PC-3 (cell line): Measurements from ENCODE around the gene TMEM209. TPM values are rescaled to one million over a fixed set of nuclear protein-coding genes. Genes with fewer than 3 reads are reported as not detected.
"Not testable (repeated sequence)": the region's sequence is repeated elsewhere in the genome, so short reads cannot be mapped to it uniquely, and the experiment has no call there.

ENCODE experiments used
- ATAC-seq: fragments of 200-7000 bp; cut with Tn5 transposase; 2 replicates; pipeline ENCODE4 v1.9.1; 2020; ENCODE audit warnings: mild to moderate bottlenecking, moderate library complexity
- BruUV-seq: library from RNA; stranded (reverse); fragments of 400-500 nt; replicated peaks from 2 replicates; lab custom pipeline; 2021; lab: Mats Ljungman, UMichigan
- CTCF ChIA-PET: fragments of 300-600 bp; sonication (Branson Sonifier 250); formaldehyde crosslinking; loops from one replicate; lab custom pipeline; 2022; ENCODE audit warnings: antibody characterized with exemption; lab: Charles Lee
- POLR2A ChIA-PET: fragments of 300-600 bp; sonication (Branson Sonifier 250); formaldehyde crosslinking; loops from one replicate; lab custom pipeline; 2022; ENCODE audit warnings: antibody characterized with exemption; ENCODE audit not compliant: unreplicated experiment; lab: Charles Lee
- DNase-seq: peaks from one replicate; pipeline ENCODE4 v3.0.0-alpha.2; 2015
- H2AFZ ChIP-seq: fragments of 300-600 bp; sonication (generic); 2 replicates; pipeline ENCODE4 v1.6.0; 2016; ENCODE audit warnings: antibody characterized with exemption, low read length
- H3F3A ChIP-seq: fragments of 300-600 bp; sonication (generic); one replicate; pipeline ENCODE4 v1.6.0; 2017; ENCODE audit warnings: antibody characterized with exemption, low read length, control low read depth, mild to moderate bottlenecking; ENCODE audit not compliant: unreplicated experiment
- H3K27ac ChIP-seq: fragments of 300-600 bp; sonication (generic); 2 replicates; pipeline ENCODE4 v1.5.1; 2016; ENCODE audit warnings: mild to moderate bottlenecking, low read length
- H3K27me3 ChIP-seq: fragments of 300-600 bp; sonication (generic); 2 replicates; pipeline ENCODE4 v1.6.1; 2016; ENCODE audit warnings: low read length, mixed read lengths
- H3K36me3 ChIP-seq: fragments of 300-600 bp; sonication (generic); 2 replicates; pipeline ENCODE4 v1.6.1; 2016; ENCODE audit warnings: low read depth, mixed run types, low read length, mixed read lengths
- H3K4me1 ChIP-seq: fragments of 300-600 bp; sonication (generic); 2 replicates; pipeline ENCODE4 v1.5.1; 2016; ENCODE audit warnings: low read length; ENCODE audit not compliant: insufficient read depth
- H3K4me2 ChIP-seq: fragments of 300-600 bp; sonication (generic); 2 replicates; pipeline ENCODE4 v1.6.0; 2016; ENCODE audit warnings: low read length
- H3K4me3 ChIP-seq: fragments of 300-600 bp; sonication (generic); 2 replicates; pipeline ENCODE4 v1.5.1; 2016; ENCODE audit warnings: mild to moderate bottlenecking, low read length, mixed read lengths
- H3K79me2 ChIP-seq: fragments of 300-600 bp; sonication (generic); 2 replicates; pipeline ENCODE4 v1.6.1; 2017; ENCODE audit warnings: low read length, mixed read lengths
- H3K9ac ChIP-seq: fragments of 300-600 bp; sonication (generic); 2 replicates; pipeline ENCODE4 v1.6.0; 2016; ENCODE audit warnings: mild to moderate bottlenecking, low read length
- H3K9me2 ChIP-seq: fragments of 300-600 bp; sonication (generic); replicated peaks from 2 replicates; pipeline ENCODE4 v1.6.1; 2016; ENCODE audit warnings: mixed run types, low read length, mixed read lengths
- H3K9me3 ChIP-seq: fragments of 300-600 bp; sonication (generic); 2 replicates; pipeline ENCODE4 v1.6.1; 2016; ENCODE audit warnings: low read length, mixed read lengths
- H4K20me1 ChIP-seq: fragments of 300-600 bp; sonication (generic); 2 replicates; pipeline ENCODE4 v1.6.1; 2016; ENCODE audit warnings: low read length, mixed read lengths
- EZH2 ChIP-seq: fragments of 300-600 bp; sonication (generic); IDR thresholded peaks from one replicate; pipeline ENCODE4 v1.6.1; 2017; ENCODE audit warnings: antibody characterized with exemption, mild to moderate bottlenecking, low read length; ENCODE audit not compliant: unreplicated experiment
- EZH2phosphoT487 ChIP-seq: fragments of 300-600 bp; sonication (generic); IDR thresholded peaks from 2 replicates; pipeline ENCODE4 v1.6.1; 2018; ENCODE audit warnings: mild to moderate bottlenecking, antibody characterized with exemption, low read length, borderline replicate concordance
- intact Hi-C: fragments of 100-400 bp; cut with micrococcal nuclease; formaldehyde crosslinking; loops from 2 replicates; pipeline ENCODE4 v1.9.0; 2023
- total RNA-seq: library from RNA; depleted of rRNA; stranded (reverse); fragments of >200 nt; gene quantifications from 2 replicates; pipeline ENCODE4 v1.2.3, GENCODE V29; 2014
- TF ChIP-seq, protein P1 (sequence below): fragments of 300-600 bp; sonication (generic); conservative IDR thresholded peaks from 2 replicates; pipeline ENCODE4 v1.5.1; 2017; ENCODE audit warnings: antibody characterized with exemption, low read depth, mild to moderate bottlenecking, low read length

Gene TMEM209
- total RNA-seq, 1 experiment from 2014 or later = 23.2 TPM

DNA sequence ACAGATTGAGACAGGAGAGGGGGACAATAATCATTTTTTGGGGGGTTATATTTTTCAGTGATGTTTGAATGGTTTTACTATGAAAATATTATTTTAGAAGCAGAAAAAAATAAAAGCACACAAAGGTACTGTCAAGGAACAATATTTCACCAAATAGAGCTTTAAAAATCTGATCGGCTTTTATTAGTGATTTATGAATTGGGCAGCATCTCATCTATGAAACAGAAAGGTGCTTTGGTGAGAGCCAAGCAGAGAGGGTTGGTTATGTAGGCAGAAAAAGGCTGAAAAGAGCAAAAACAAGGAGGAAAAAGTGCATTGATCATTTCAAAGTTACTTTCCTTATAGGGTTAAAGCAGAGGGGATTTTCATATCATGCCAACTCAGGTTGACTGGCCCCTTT is 35.0 kb upstream of the TMEM209 start:
- BruUV-seq = no TSS peak
- Histone ChIP-seq H3K27me3 (no peaks in the 10 kb centered on the region), H3K27ac (no peak overlapping the region), H3F3A (no peaks in the 10 kb centered on the region), H3K4me3 (no peak overlapping the region), H3K4me1 (peaks cover 10% of the 10 kb centered on the region; the same call in 1 of the 2 replicates), H3K9ac (no peak overlapping the region), H3K36me3 (no peaks in the 10 kb centered on the region), H3K9me2 (no peaks in the 10 kb centered on the region), H3K9me3 (no peaks in the 10 kb centered on the region), H3K4me2 (no peak overlapping the region), H4K20me1 (no peaks in the 10 kb centered on the region), H3K79me2 (no peaks in the 10 kb centered on the region), H2AFZ (no peak overlapping the region)
- no peak for ATAC-seq
- no peak for TF ChIP-seq EZH2
- TF ChIP-seq, protein P1, sequence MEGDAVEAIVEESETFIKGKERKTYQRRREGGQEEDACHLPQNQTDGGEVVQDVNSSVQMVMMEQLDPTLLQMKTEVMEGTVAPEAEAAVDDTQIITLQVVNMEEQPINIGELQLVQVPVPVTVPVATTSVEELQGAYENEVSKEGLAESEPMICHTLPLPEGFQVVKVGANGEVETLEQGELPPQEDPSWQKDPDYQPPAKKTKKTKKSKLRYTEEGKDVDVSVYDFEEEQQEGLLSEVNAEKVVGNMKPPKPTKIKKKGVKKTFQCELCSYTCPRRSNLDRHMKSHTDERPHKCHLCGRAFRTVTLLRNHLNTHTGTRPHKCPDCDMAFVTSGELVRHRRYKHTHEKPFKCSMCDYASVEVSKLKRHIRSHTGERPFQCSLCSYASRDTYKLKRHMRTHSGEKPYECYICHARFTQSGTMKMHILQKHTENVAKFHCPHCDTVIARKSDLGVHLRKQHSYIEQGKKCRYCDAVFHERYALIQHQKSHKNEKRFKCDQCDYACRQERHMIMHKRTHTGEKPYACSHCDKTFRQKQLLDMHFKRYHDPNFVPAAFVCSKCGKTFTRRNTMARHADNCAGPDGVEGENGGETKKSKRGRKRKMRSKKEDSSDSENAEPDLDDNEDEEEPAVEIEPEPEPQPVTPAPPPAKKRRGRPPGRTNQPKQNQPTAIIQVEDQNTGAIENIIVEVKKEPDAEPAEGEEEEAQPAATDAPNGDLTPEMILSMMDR = no peak
- TF ChIP-seq EZH2phosphoT487 = no peak
- CTCF ChIA-PET = no interaction called here
- no peak for DNase-seq
- intact Hi-C loops = loop anchor here (5.0 to 10.0 kb wide), 4 partner anchors 52 to 592 kb away; partner anchors contain the start of gene CPA4
- POLR2A ChIA-PET = no interaction called here

DNA sequence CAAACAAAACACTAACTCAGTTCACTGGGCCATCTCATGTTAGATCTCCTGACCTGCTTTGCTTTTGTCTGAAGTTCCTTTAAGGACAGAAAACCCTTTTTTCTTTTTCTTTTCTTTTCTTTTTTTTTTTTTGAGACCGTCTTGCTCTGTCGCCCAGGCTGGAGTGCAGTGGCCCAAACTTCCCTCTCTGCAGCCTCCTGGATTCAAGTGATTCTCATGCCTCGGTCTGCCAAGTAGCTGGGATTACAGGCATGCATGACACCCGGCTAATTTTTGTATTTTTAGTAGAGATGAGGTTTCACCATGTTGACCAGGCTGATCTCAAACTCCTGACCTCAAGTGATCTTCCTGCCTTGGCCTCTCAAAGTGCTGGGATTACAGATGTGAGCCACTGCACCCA is 31.2 kb upstream of the TMEM209 start:
- BruUV-seq, ATAC-seq, H3K27me3 ChIP-seq, H2AFZ ChIP-seq, H3K4me2 ChIP-seq, H3K9me3 ChIP-seq, H3K36me3 ChIP-seq, DNase-seq, H4K20me1 ChIP-seq, H3K4me1 ChIP-seq, H3K9ac ChIP-seq, H3K79me2 ChIP-seq, H3K27ac ChIP-seq, H3K9me2 ChIP-seq, H3F3A ChIP-seq, H3K4me3 ChIP-seq, POLR2A ChIA-PET: not testable (repeated sequence)
- intact Hi-C loops = loop anchor here (5.0 kb wide), 1 partner anchor 116 kb away; no protein-coding TSS in a partner anchor
- CTCF ChIA-PET = interaction anchor here (0.5 kb wide), 1 partner anchor 135 kb away, joined by 7 read pairs; no protein-coding TSS in a partner anchor

DNA sequence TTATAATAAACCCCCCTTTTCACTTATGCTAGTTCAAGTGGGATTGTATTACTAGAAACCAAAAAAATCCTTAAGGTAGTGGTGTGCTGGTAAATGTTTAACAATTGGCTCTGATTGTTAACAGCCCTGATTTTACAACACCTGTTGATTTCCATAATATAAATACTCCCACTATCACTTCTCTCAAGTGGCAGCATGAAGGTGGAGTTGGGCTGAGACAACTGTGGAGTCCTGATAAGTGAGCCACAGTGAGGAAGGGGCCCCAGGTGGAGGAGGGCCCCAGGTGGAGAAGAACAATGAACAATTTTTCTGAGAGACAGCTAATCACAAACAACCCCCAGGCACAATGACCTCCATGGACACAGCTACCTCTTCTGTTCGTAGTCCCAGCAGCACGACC is 28.9 kb upstream of the TMEM209 start:
- H2AFZ ChIP-seq = no peak overlapping the region
- no peak overlapping the region for H3K4me3 ChIP-seq
- no peaks in the 10 kb centered on the region for H3K27me3 ChIP-seq
- no peaks in the 10 kb centered on the region for H3K4me1 ChIP-seq
- no peaks in the 10 kb centered on the region for H3K9me3 ChIP-seq
- no peak overlapping the region for H3K9ac ChIP-seq
- no peaks in the 10 kb centered on the region for H3K36me3 ChIP-seq
- no peak overlapping the region for H3K4me2 ChIP-seq
- intact Hi-C loops = no loop called here
- ATAC-seq (no peak), DNase-seq (no peak)
- CTCF ChIA-PET = no interaction called here
- H4K20me1 ChIP-seq = no peaks in the 10 kb centered on the region
- TF ChIP-seq, protein P1 = no peak
- TF ChIP-seq EZH2phosphoT487 (no peak), EZH2 (no peak)
- BruUV-seq = no TSS peak
- H3K27ac ChIP-seq = no peak overlapping the region
- no peaks in the 10 kb centered on the region for H3K79me2 ChIP-seq
- POLR2A ChIA-PET = no interaction called here
- no peaks in the 10 kb centered on the region for H3F3A ChIP-seq
- H3K9me2 ChIP-seq = no peaks in the 10 kb centered on the region
